OCI-LY7 (cell line): Measurements from ENCODE around the gene NHLRC2. TPM values are rescaled to one million over a fixed set of nuclear protein-coding genes. Genes with fewer than 3 reads are reported as not detected.

Experiments
- BruUV-seq: library from RNA; stranded (reverse); fragments of 400-500 nt; replicated peaks from 2 replicates; lab custom pipeline; 2021; lab: Mats Ljungman, UMichigan
- CTCF ChIA-PET: fragments of 300-600 bp; sonication (Branson Sonifier 250); formaldehyde crosslinking; loops from one replicate; lab custom pipeline; 2022; ENCODE audit warnings: antibody characterized with exemption; ENCODE audit not compliant: unreplicated experiment; lab: Charles Lee
- POLR2A ChIA-PET: fragments of 300-600 bp; sonication (Branson Sonifier 250); formaldehyde crosslinking; loops from one replicate; lab custom pipeline; 2022; ENCODE audit warnings: antibody characterized with exemption; lab: Charles Lee
- DNase-seq: peaks from one replicate; pipeline ENCODE4 v3.0.0-alpha.2; 2015; ENCODE audit warnings: low spot score
- H2AFZ ChIP-seq: fragments of 200-600 bp; sonication (generic), shearing (Covaris generic); 2 replicates; pipeline ENCODE4 v1.6.1; 2014; ENCODE audit warnings: mild to moderate bottlenecking, antibody characterized with exemption, low read length, moderate library complexity
- H3K27ac ChIP-seq: fragments of 200-600 bp; sonication (generic); 2 replicates; pipeline ENCODE4 v1.5.1; 2014; ENCODE audit warnings: mixed run types, low read depth, mild to moderate bottlenecking, moderate library complexity, low read length, inconsistent platforms; ENCODE audit not compliant: poor library complexity, severe bottlenecking
- H3K36me3 ChIP-seq: fragments of 200-600 bp; sonication (generic); 2 replicates; pipeline ENCODE4 v1.6.1; 2014; ENCODE audit warnings: mild to moderate bottlenecking, antibody characterized with exemption, low read length, moderate library complexity, mixed read lengths; ENCODE audit not compliant: insufficient read depth
- H3K4me1 ChIP-seq: fragments of 200-600 bp; sonication (generic); 2 replicates; pipeline ENCODE4 v1.5.1; 2014; ENCODE audit warnings: mild to moderate bottlenecking, low read length; ENCODE audit not compliant: insufficient read depth, poor library complexity, severe bottlenecking
- H3K4me2 ChIP-seq: fragments of 200-600 bp; sonication (generic); 2 replicates; pipeline ENCODE4 v1.6.1; 2014; ENCODE audit warnings: mild to moderate bottlenecking, low read length
- H3K4me3 ChIP-seq: fragments of 200-600 bp; sonication (generic); 2 replicates; pipeline ENCODE4 v1.5.1; 2014; ENCODE audit warnings: mild to moderate bottlenecking, low read depth, low read length; ENCODE audit not compliant: poor library complexity, severe bottlenecking
- H3K79me2 ChIP-seq: fragments of 200-600 bp; sonication (generic); 2 replicates; pipeline ENCODE4 v1.6.1; 2016; ENCODE audit warnings: low read depth, mild to moderate bottlenecking, low read length, moderate library complexity, mixed read lengths; ENCODE audit not compliant: insufficient read depth
- H3K9me2 ChIP-seq: fragments of 200-600 bp; sonication (generic); 2 replicates; pipeline ENCODE4 v1.6.1; 2016; ENCODE audit warnings: mild to moderate bottlenecking, low read length, mixed read lengths; ENCODE audit not compliant: insufficient read depth
- H3K9me3 ChIP-seq: fragments of 200-600 bp; sonication (generic); 2 replicates; pipeline ENCODE4 v1.6.1; 2014; ENCODE audit warnings: mild to moderate bottlenecking, mixed run types, low read length, mixed read lengths
- H4K20me1 ChIP-seq: fragments of 200-600 bp; sonication (generic); 2 replicates; pipeline ENCODE4 v1.6.1; 2014; ENCODE audit warnings: mild to moderate bottlenecking, antibody characterized with exemption, low read length, moderate library complexity, mixed read lengths; ENCODE audit not compliant: insufficient read depth
- CTCF ChIP-seq: fragments of 200-600 bp; sonication (generic); conservative IDR thresholded peaks from 2 replicates; pipeline ENCODE4 v1.5.1; 2014; ENCODE audit warnings: mild to moderate bottlenecking, antibody characterized with exemption, low read length, moderate library complexity, mixed read lengths
- EZH2phosphoT487 ChIP-seq: fragments of 200-600 bp; sonication (generic); IDR thresholded peaks from 2 replicates; pipeline ENCODE4 v1.6.1; 2018; ENCODE audit warnings: low read depth, borderline replicate concordance, mild to moderate bottlenecking, mixed run types, antibody characterized with exemption, low read length, moderate library complexity, mixed read lengths
- intact Hi-C: fragments of 100-400 bp; cut with micrococcal nuclease; formaldehyde crosslinking; loops from one replicate; pipeline ENCODE4 v1.10.0; 2022; ENCODE audit not compliant: unreplicated experiment
- total RNA-seq, 2 experiments: library from RNA; depleted of rRNA in 1 of 2; stranded (reverse); fragments of >200 nt in 1 of 2; shearing (Covaris generic) in 1 of 2; gene quantifications; 2 replicates each; pipeline ENCODE4 v1.2.3, GENCODE V29; 2014 to 2022

NHLRC2 gene
- total RNA-seq, 2 experiments from 2014 or later = 28.6 to 44.5 TPM

DNA sequence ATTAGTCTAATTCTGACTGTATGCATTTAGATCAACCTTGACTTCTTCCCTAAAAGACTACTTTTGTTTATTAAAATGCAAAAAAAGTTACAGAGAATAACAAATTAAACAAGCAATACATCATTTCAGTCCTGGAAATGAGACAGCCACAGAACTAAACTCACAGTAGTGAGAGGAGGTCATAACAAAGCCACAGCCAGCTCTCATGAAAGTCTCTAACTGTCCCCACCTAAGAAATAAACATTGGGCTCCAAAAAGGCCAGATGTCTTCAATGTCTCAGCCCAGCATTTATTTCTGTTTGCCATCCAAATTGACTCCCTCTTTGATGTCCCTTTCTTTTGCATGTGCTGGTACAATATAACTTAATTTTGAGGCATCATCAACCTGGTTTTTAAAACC, 74.4 kb downstream of the NHLRC2 start:
- peaks cover 13% of the 10 kb centered on the region for H3K9me3 ChIP-seq
- no peak overlapping the region for H3K4me3 ChIP-seq
- DNase-seq = no peak
- no peaks in the 10 kb centered on the region for H4K20me1 ChIP-seq
- H3K9me2 ChIP-seq = no peaks in the 10 kb centered on the region
- ChIA-PET POLR2A (interaction anchor here (0.6 kb wide), 1 partner anchor 119 kb away, joined by 5 read pairs; no protein-coding TSS in a partner anchor), CTCF (no interaction called here)
- H3K4me2 ChIP-seq = no peak overlapping the region
- BruUV-seq = no TSS peak
- no peaks in the 10 kb centered on the region for H3K4me1 ChIP-seq
- TF ChIP-seq EZH2phosphoT487 = no peak
- no peak for TF ChIP-seq CTCF
- no peak overlapping the region for H2AFZ ChIP-seq
- H3K79me2 ChIP-seq = no peaks in the 10 kb centered on the region
- no peak overlapping the region for H3K27ac ChIP-seq
- intact Hi-C loops = no loop called here
- no peaks in the 10 kb centered on the region for H3K36me3 ChIP-seq

GRCh38 chr10:113929522-113929921, 75.1 kb downstream of the NHLRC2 start:
- POLR2A ChIA-PET = no interaction called here
- no peak overlapping the region for H3K27ac ChIP-seq
- TF ChIP-seq CTCF (no peak), EZH2phosphoT487 (no peak)
- peaks cover 10% of the 10 kb centered on the region for H3K9me3 ChIP-seq
- CTCF ChIA-PET = no interaction called here
- H3K36me3 ChIP-seq = no peaks in the 10 kb centered on the region
- intact Hi-C loops = no loop called here
- no peaks in the 10 kb centered on the region for H3K4me1 ChIP-seq
- no peak overlapping the region for H2AFZ ChIP-seq
- H3K79me2 ChIP-seq = no peaks in the 10 kb centered on the region
- no peak overlapping the region for H3K4me3 ChIP-seq
- BruUV-seq = no TSS peak
- H3K4me2 ChIP-seq = no peak overlapping the region
- H3K9me2 ChIP-seq = no peaks in the 10 kb centered on the region
- no peaks in the 10 kb centered on the region for H4K20me1 ChIP-seq
- no peak for DNase-seq

- POLR2A ChIA-PET = interaction anchor here (0.6 to 1.0 kb wide), 5 partner anchors 10 to 911 kb away, joined by 3 to 5 read pairs (median 3); no protein-coding TSS in a partner anchor
- Histone ChIP-seq H2AFZ (no peak overlapping the region), H3K27ac (no peak overlapping the region), H3K79me2 (no peaks in the 10 kb centered on the region), H3K9me3 (no peaks in the 10 kb centered on the region), H3K4me3 (no peak overlapping the region), H3K36me3 (no peaks in the 10 kb centered on the region), H3K4me2 (no peak overlapping the region), H3K4me1 (no peaks in the 10 kb centered on the region), H4K20me1 (no peaks in the 10 kb centered on the region), H3K9me2 (no peaks in the 10 kb centered on the region)
- intact Hi-C loops = no loop called here
- no peak for DNase-seq
- CTCF ChIA-PET = interaction anchor here (0.6 to 0.7 kb wide), 2 partner anchors 170 to 180 kb away, joined by 3 to 5 read pairs; no protein-coding TSS in a partner anchor
- BruUV-seq = no TSS peak
- TF ChIP-seq CTCF (no peak), EZH2phosphoT487 (no peak)
These were observed 76.1 kb downstream of the NHLRC2 start for GRCh38 chr10:113930482-113931057.
